ENCODE measurements around the gene GABRG3.

- TF ChIP-seq CTCF (optimal IDR thresholded peaks at IDR 0.05 in 1 of 3, IDR thresholded peaks at IDR 0.05 in 1 of 3, conservative IDR thresholded peaks at IDR 0.05 in 1 of 3; ENCODE audit: extremely low read depth in 1 of 3, insufficient read depth in 2 of 3, low read length in 3 of 3): no peak
- TF ChIP-seq EZH2 (IDR thresholded peaks at IDR 0.05; ENCODE audit: low read length): no peak
These were observed 154.2 kb downstream of the GABRG3 start for GRCh38 chr15:27125185-27125584.
